A549 (cell line): ENCODE results near the gene ITPRIPL1. TPM values are rescaled to one million over a fixed set of nuclear protein-coding genes. Genes with fewer than 3 reads are reported as not detected.

ENCODE experiments used
- ATAC-seq, 2 experiments: fragments of 200-7000 bp in 1 of 2; fragments of >200 bp in 1 of 2; cut with Nextera tagmentation in 1 of 2; cut with Tn5 transposase in 1 of 2; 3 replicates each; pipeline versions ENCODE4 v1.8.0 to v1.9.1; 2018 to 2020; ENCODE audit warnings: mild to moderate bottlenecking in 1 of 2, moderate library complexity in 1 of 2
- CTCF ChIA-PET: fragments of 300-600 bp; sonication (Branson Sonifier 250); formaldehyde crosslinking; extraction: SDS; loops from one replicate; lab custom pipeline; 2021; ENCODE audit warnings: antibody characterized with exemption, inconsistent platforms; lab: Yijun Ruan, JAX
- POLR2A ChIA-PET: fragments of 350-600 bp; formaldehyde crosslinking; extraction: SDS; loops from one replicate; lab custom pipeline; 2021; ENCODE audit warnings: antibody characterized with exemption, inconsistent platforms; lab: Yijun Ruan, JAX
- DNase-seq, 2 experiments: peaks; one replicate each; pipeline versions ENCODE4 v3.0.0 to v3.0.0-alpha.2; 2011 to 2016; ENCODE audit warnings: low read depth in 1 of 2, low spot score in 1 of 2
- FAIRE-seq: peaks from 2 replicates; lab custom pipeline; 2011; peaks lifted over from hg19 to GRCh38; lab: Jason Lieb, UNC
- H3K27ac ChIP-seq, 2 experiments: fragments of >200 bp; sonication (Bioruptor Twin); formaldehyde crosslinking; 3 replicates each; pipeline ENCODE4 v1.5.1; 2016 to 2017
- H3K4me1 ChIP-seq: fragments of >200 bp; sonication (Bioruptor Twin); formaldehyde crosslinking; 3 replicates; pipeline ENCODE4 v1.6.1; 2016
- H3K4me2 ChIP-seq: fragments of >200 bp; sonication (Bioruptor Twin); formaldehyde crosslinking; 3 replicates; pipeline ENCODE4 v1.6.1; 2016
- H3K4me3 ChIP-seq: fragments of >200 bp; sonication (Bioruptor Twin); formaldehyde crosslinking; 3 replicates; pipeline ENCODE4 v1.5.1; 2016
- H3K9me3 ChIP-seq: fragments of >200 bp; sonication (Bioruptor Twin); formaldehyde crosslinking; 3 replicates; pipeline ENCODE4 v1.6.1; 2016
- ATOH8 ChIP-seq: fragments of 250-450 bp; sonication (Bioruptor Pico); IDR thresholded peaks from 2 replicates; pipeline ENCODE4 v1.5.0; 2020; ENCODE audit warnings: low read depth, mild to moderate bottlenecking, moderate library complexity
- BCL3 ChIP-seq: fragments of >200 bp; sonication (Bioruptor Twin); formaldehyde crosslinking; IDR thresholded peaks from 3 replicates; pipeline ENCODE4 v1.6.1; 2016
- CHD2 ChIP-seq: fragments of 150-350 bp; IDR thresholded peaks from 2 replicates; pipeline ENCODE4 v1.6.1; 2014; ENCODE audit warnings: low read length; ENCODE audit not compliant: partially characterized antibody
- ELK1 ChIP-seq: fragments of 150-350 bp; IDR thresholded peaks from 2 replicates; pipeline ENCODE4 v1.6.1; 2014; ENCODE audit warnings: low read depth, mild to moderate bottlenecking, low read length
- ESRRA ChIP-seq: fragments of 150-350 bp; IDR thresholded peaks from 2 replicates; pipeline ENCODE4 v1.6.1; 2014; ENCODE audit warnings: mild to moderate bottlenecking, low read length, borderline replicate concordance
- FOSB ChIP-seq: fragments of 250-450 bp; sonication (Bioruptor Pico); IDR thresholded peaks from 2 replicates; pipeline ENCODE4 v1.5.0; 2020; ENCODE audit warnings: mild to moderate bottlenecking, moderate library complexity
- HES2 ChIP-seq: fragments of >200 bp; sonication (Bioruptor Twin); formaldehyde crosslinking; IDR thresholded peaks from 2 replicates; pipeline ENCODE4 v1.6.1; 2016
- HOXA7 ChIP-seq: fragments of 250-450 bp; sonication (Bioruptor Pico); IDR thresholded peaks from 2 replicates; pipeline ENCODE4 v1.5.0; 2020; ENCODE audit warnings: mild to moderate bottlenecking, moderate library complexity
- HOXB13 ChIP-seq: fragments of 250-450 bp; sonication (Bioruptor Pico); IDR thresholded peaks from 2 replicates; pipeline ENCODE4 v1.5.0; 2020; ENCODE audit warnings: low read depth, mild to moderate bottlenecking, moderate library complexity
- JUN ChIP-seq, 2 experiments: fragments of >200 bp; sonication (Bioruptor Twin); formaldehyde crosslinking; IDR thresholded peaks; 2 replicates in 1 of 2; 3 replicates in 1 of 2; pipeline ENCODE4 v1.6.1; 2016 to 2017
- KDM1A ChIP-seq: fragments of 200-600 bp; sonication (generic); IDR thresholded peaks from 2 replicates; pipeline ENCODE4 v1.6.1; 2016; ENCODE audit warnings: low read depth, mild to moderate bottlenecking
- MAX ChIP-seq: IDR thresholded peaks from 2 replicates; pipeline ENCODE4 v1.6.1; 2012
- MAZ ChIP-seq: fragments of 150-350 bp; IDR thresholded peaks from 2 replicates; pipeline ENCODE4 v1.6.1; 2014; ENCODE audit warnings: antibody characterized with exemption, low read depth, low read length, borderline replicate concordance
- MYC ChIP-seq: IDR thresholded peaks from 2 replicates; pipeline ENCODE4 v1.6.1; 2012; ENCODE audit warnings: mild to moderate bottlenecking, inconsistent platforms, low read length, improper control_type of control experiment, borderline replicate concordance
- POLR2A ChIP-seq: IDR thresholded peaks from 2 replicates; pipeline ENCODE4 v1.6.1; 2012; ENCODE audit warnings: mild to moderate bottlenecking, low read length
- RCOR1 ChIP-seq: fragments of 150-350 bp; IDR thresholded peaks from 2 replicates; pipeline ENCODE4 v1.6.1; 2014; ENCODE audit warnings: antibody characterized with exemption, low read length, low read depth
- RNF2 ChIP-seq: fragments of 200-600 bp; sonication (generic); IDR thresholded peaks from 2 replicates; pipeline ENCODE4 v1.6.1; 2016; ENCODE audit warnings: low read depth, mild to moderate bottlenecking, antibody characterized with exemption, moderate library complexity, borderline replicate concordance
- USF2 ChIP-seq: fragments of 450-650 bp; IDR thresholded peaks from 2 replicates; pipeline ENCODE4 v1.6.1; 2014; ENCODE audit warnings: antibody characterized with exemption
- ZC3H11A ChIP-seq: fragments of 450-650 bp; IDR thresholded peaks from 2 replicates; pipeline ENCODE4 v1.6.1; 2014; ENCODE audit warnings: antibody characterized with exemption, mild to moderate bottlenecking
- ZFP36 ChIP-seq: fragments of 450-650 bp; IDR thresholded peaks from 2 replicates; pipeline ENCODE4 v1.6.1; 2014; ENCODE audit warnings: borderline replicate concordance; ENCODE audit not compliant: partially characterized antibody
- ZNF302 ChIP-seq: fragments of 250-450 bp; sonication (Bioruptor Pico); IDR thresholded peaks from 2 replicates; pipeline ENCODE4 v1.9.0; 2021; ENCODE audit warnings: inconsistent platforms, mild to moderate bottlenecking, moderate library complexity
- WGBS: methylation state at CpG from one replicate; pipeline ENCODE4 v1.1.6; 2017; ENCODE audit errors: missing lambda C conversion rate; 5-methylcytosine and 5-hydroxymethylcytosine counted together
- polyA minus RNA-seq: library from RNA; depleted of rRNA, polyadenylated mRNA; stranded (reverse); fragments of >200 nt; gene quantifications from 2 replicates; pipeline ENCODE4 v1.2.3, GENCODE V29; 2011; rRNA and poly(A)+ RNA removed
- polyA plus RNA-seq, 4 experiments: library from polyadenylated mRNA; depleted of rRNA in 3 of 4; stranded (reverse); fragments of >200 nt; fragmentation: RNase III in 1 of 4; extraction: RNeasy Plus Mini Kit Qiagen cat#74134 plus additional on column Dnase treatment in 1 of 4; gene quantifications; 2 replicates in 3 of 4; 3 replicates in 1 of 4; pipeline ENCODE4 v1.2.3, GENCODE V29; 2011 to 2017

Gene ITPRIPL1
- polyA plus RNA-seq (2011; rRNA removed) = not detected in 2 replicates
- polyA plus RNA-seq (2012; cell fraction: cytosol; rRNA removed) = not detected in 2 replicates
- not detected in 2 replicates for polyA plus RNA-seq (2012; cell fraction: nucleus; rRNA removed)
- polyA plus RNA-seq (2017; fragmentation: RNase III; extraction: RNeasy Plus Mini Kit Qiagen cat#74134 plus additional on column Dnase treatment) = not detected in 3 replicates
- not detected in 2 replicates for polyA minus RNA-seq

- 80% methylated on average over 37 of the region's 58 CpGs for WGBS
- Histone ChIP-seq H3K4me1 (peaks cover 14% of the 10 kb centered on the region), H3K4me2 (no peak within 1 kb of the TSS), H3K9me3 (no peaks in the 10 kb centered on the region), H3K27ac (no peak within 1 kb of the TSS), H3K4me3 (no peak within 1 kb of the TSS)
- TF ChIP-seq MYC = no peak
- TF ChIP-seq KDM1A = no peak
- no peak for TF ChIP-seq USF2
- no peak for TF ChIP-seq ZFP36
- FAIRE-seq (no peak), DNase-seq (no peak), ATAC-seq (no peak)
- ChIA-PET CTCF (interaction anchor here (1.7 to 3.0 kb wide), 2 partner anchors 8 to 20 kb away, joined by 4 to 10 read pairs; partner anchors contain the start of gene SNRNP200), POLR2A (no interaction called here)
Measured at GRCh38 chr2:96325041-96325883, at the start of gene ITPRIPL1. TSS of gene ITPRIPL1 (plus strand) at chr2:96325317. CDS start at chr2:96325840, 523 bp downstream.

- Histone ChIP-seq H3K9me3 (no peaks in the 10 kb centered on the region), H3K4me3 (no peak overlapping the region), H3K27ac (no peak overlapping the region)
- WGBS = 95% methylated on average over 21 of the region's 21 CpGs
- no peak for FAIRE-seq
- CTCF ChIA-PET = interaction anchor here (1.0 to 2.7 kb wide), 3 partner anchors 9 to 12 kb away, joined by 4 to 10 read pairs (median 10); no protein-coding TSS in a partner anchor
- TF ChIP-seq RNF2 (no peak), HES2 (no peak), ESRRA (no peak), MAX (no peak), ATOH8 (CRISPR knock-in tag) (no peak), FOSB (CRISPR knock-in tag) (no peak)
- TF ChIP-seq, all 56 proteins: peak for 0
- ATAC-seq (no peak), DNase-seq (no peak)
- Histone ChIP-seq H3K4me2 (no peak overlapping the region), H3K4me1 (no peaks in the 10 kb centered on the region)
- POLR2A ChIA-PET = no interaction called here
Measured at GRCh38 chr2:96276787-96277499, 48.2 kb upstream of the ITPRIPL1 start.

- no peaks in the 10 kb centered on the region for H3K4me1 ChIP-seq
- POLR2A ChIA-PET = interaction anchor here (1.4 kb wide), 1 partner anchor 9 kb away, joined by 3 read pairs; no protein-coding TSS in a partner anchor
- no peak overlapping the region for H3K27ac ChIP-seq
- no peak for DNase-seq
- H3K4me2 ChIP-seq = no peak overlapping the region
- WGBS = 88% methylated on average over 6 of the region's 6 CpGs
- no peak for ATAC-seq
- H3K9me3 ChIP-seq = no peaks in the 10 kb centered on the region
- no peak overlapping the region for H3K4me3 ChIP-seq
- FAIRE-seq = no peak
- CTCF ChIA-PET = no interaction called here
- no peak for TF ChIP-seq HOXA7 (CRISPR knock-in tag)
- TF ChIP-seq ELK1 = no peak
- no peak for TF ChIP-seq MAZ
- no peak for TF ChIP-seq JUN (IDR thresholded peaks at IDR 0.05)
- TF ChIP-seq ZC3H11A = no peak
- no peak for TF ChIP-seq POLR2A
- no peak for TF ChIP-seq CHD2
- no peak for TF ChIP-seq RCOR1
- TF ChIP-seq ZNF302 (CRISPR knock-in tag) = no peak
- no peak for TF ChIP-seq HES2
- TF ChIP-seq BCL3 = no peak
- TF ChIP-seq HOXB13 (CRISPR knock-in tag) = no peak
- no peak for TF ChIP-seq MAX
Measured at GRCh38 chr2:96287273-96287856, 37.8 kb upstream of the ITPRIPL1 start.
